ENCODE data around the gene TRIM66.

- TF ChIP-seq MAX (IDR thresholded peaks at IDR 0.05) (no peak), TAF1 (IDR thresholded peaks at IDR 0.05; ENCODE audit: low read depth) (no peak), USF1 (IDR thresholded peaks at IDR 0.05) (no peak), NFIC (IDR thresholded peaks at IDR 0.05) (no peak), EP300 (IDR thresholded peaks at IDR 0.05; ENCODE audit: borderline replicate concordance) (no peak), YY1 (IDR thresholded peaks at IDR 0.05; ENCODE audit: low read depth) (no peak), CREB1 (IDR thresholded peaks at IDR 0.05; ENCODE audit: low read depth) (no peak), REST (IDR thresholded peaks at IDR 0.05; ENCODE audit: low read depth) (no peak), TEAD4 (IDR thresholded peaks at IDR 0.05) (no peak), RAD21 (IDR thresholded peaks at IDR 0.05; ENCODE audit: low read depth) (no peak), ZBTB7A (IDR thresholded peaks at IDR 0.05; ENCODE audit: low read depth) (no peak), CEBPB (IDR thresholded peaks at IDR 0.05) (no peak), EGR1 (IDR thresholded peaks at IDR 0.05) (no peak), TCF12 (IDR thresholded peaks at IDR 0.05; ENCODE audit: low read depth) (no peak)
Measured at GRCh38 chr11:8631395-8632118, 50.9 kb downstream of the TRIM66 start.
